ENCODE results near the gene HEXB.
"Not testable (repeated sequence)": the region's sequence is repeated elsewhere in the genome, so short reads cannot be mapped to it uniquely, and the experiment has no call there.

Gene HEXB

DNA sequence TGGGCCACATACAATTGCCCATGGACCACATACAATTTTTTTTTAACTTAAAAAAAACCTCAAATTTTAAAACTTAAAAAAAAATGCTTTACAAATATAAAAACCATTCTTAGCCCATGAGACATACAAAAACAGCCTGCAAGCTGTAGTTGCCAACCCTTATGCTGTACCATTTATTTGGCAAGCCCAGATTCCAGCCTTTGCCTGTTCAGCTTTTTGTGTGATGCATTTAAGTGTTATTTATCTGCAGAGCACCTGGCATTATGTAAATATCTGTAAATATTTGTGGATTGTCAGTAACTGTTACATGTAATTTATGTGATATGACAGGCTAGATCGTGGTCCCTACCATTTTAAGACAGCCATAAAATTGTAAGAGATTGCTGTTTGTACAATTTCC is 32.6 kb downstream of the HEXB start:
- H3K36me3 ChIP-seq (ENCODE audit: control insufficient read depth, insufficient read depth, low read length): no peaks in the 10 kb centered on the region
- H3K4me2 ChIP-seq (ENCODE audit: low read length): no peak overlapping the region
- no peak overlapping the region for H4K5ac ChIP-seq (ENCODE audit: low read length)
- no peaks in the 10 kb centered on the region for H3K79me2 ChIP-seq (ENCODE audit: control insufficient read depth, insufficient read depth, low read length)
- no peak overlapping the region for H3K27ac ChIP-seq (ENCODE audit: low read depth, low read length)
- H2BK120ac ChIP-seq (ENCODE audit: low read depth, low read length): no peak overlapping the region
- H2AK5ac ChIP-seq (ENCODE audit: low read length): no peak overlapping the region
- H4K8ac ChIP-seq (ENCODE audit: low read depth, low read length): no peak overlapping the region
- no peak overlapping the region for H3K4ac ChIP-seq (ENCODE audit: low read depth, low read length)
- H3K18ac ChIP-seq (ENCODE audit: low read length): no peak overlapping the region
- H3K79me1 ChIP-seq (ENCODE audit: low read length): no peaks in the 10 kb centered on the region
- no peaks in the 10 kb centered on the region for H3K4me1 ChIP-seq (ENCODE audit: control insufficient read depth, low read depth, low read length)
- no peak overlapping the region for H2BK15ac ChIP-seq (replicated peaks; ENCODE audit: low read depth)
- no peak overlapping the region for H3K4me3 ChIP-seq (ENCODE audit: low read length)
- H3K9ac ChIP-seq (ENCODE audit: low read length): no peak overlapping the region
- no peak overlapping the region for H2BK5ac ChIP-seq (ENCODE audit: low read length)
- H3K23ac ChIP-seq (ENCODE audit: low read length): no peak overlapping the region
- no peak overlapping the region for H3K56ac ChIP-seq (ENCODE audit: low read length)
- H3K27me3 ChIP-seq (ENCODE audit: insufficient read depth, low read length, poor library complexity): no peaks in the 10 kb centered on the region
- WGBS (ENCODE audit: extremely low coverage, insufficient coverage, low lambda C conversion rate): no CpG with 5 or more reads among the region's 1 CpG
- DNase-seq: no peak

GRCh38 chr5:74722271-74722670 is 37.2 kb downstream of the HEXB start:
- Histone ChIP-seq H3K79me2 (ENCODE audit: control insufficient read depth, insufficient read depth, low read length) (no peaks in the 10 kb centered on the region), H3K18ac (ENCODE audit: low read length) (no peak overlapping the region), H3K79me1 (ENCODE audit: low read length) (no peaks in the 10 kb centered on the region), H2AK5ac (ENCODE audit: low read length) (no peak overlapping the region), H2BK5ac (ENCODE audit: low read length) (no peak overlapping the region), H3K36me3 (ENCODE audit: control insufficient read depth, insufficient read depth, low read length) (no peaks in the 10 kb centered on the region), H3K4me3 (ENCODE audit: low read length) (no peak overlapping the region), H3K4me2 (ENCODE audit: low read length) (no peak overlapping the region), H3K4me1 (ENCODE audit: control insufficient read depth, low read depth, low read length) (no peaks in the 10 kb centered on the region), H3K9ac (ENCODE audit: low read length) (no peak overlapping the region), H3K56ac (ENCODE audit: low read length) (no peak overlapping the region), H2BK15ac (replicated peaks; ENCODE audit: low read depth) (no peak overlapping the region), H3K23ac (ENCODE audit: low read length) (no peak overlapping the region), H4K5ac (ENCODE audit: low read length) (no peak overlapping the region), H2BK120ac (ENCODE audit: low read depth, low read length) (no peak overlapping the region), H4K8ac (ENCODE audit: low read depth, low read length) (no peak overlapping the region), H3K27ac (ENCODE audit: low read depth, low read length) (no peak overlapping the region), H3K27me3 (ENCODE audit: insufficient read depth, low read length, poor library complexity) (no peaks in the 10 kb centered on the region), H3K4ac (ENCODE audit: low read depth, low read length) (no peak overlapping the region)
- DNase-seq: no peak
- no CpG with 5 or more reads among the region's 1 CpG for WGBS (ENCODE audit: extremely low coverage, insufficient coverage, low lambda C conversion rate)

- Histone ChIP-seq H3K36me3 (ENCODE audit: control insufficient read depth, insufficient read depth, low read length) (no peaks in the 10 kb centered on the region), H4K8ac (ENCODE audit: low read depth, low read length) (no peak overlapping the region), H3K79me1 (ENCODE audit: low read length) (no peaks in the 10 kb centered on the region), H3K4me1 (ENCODE audit: control insufficient read depth, low read depth, low read length) (no peaks in the 10 kb centered on the region), H2BK15ac (replicated peaks; ENCODE audit: low read depth) (no peak overlapping the region), H2AK5ac (ENCODE audit: low read length) (no peak overlapping the region), H3K27ac (ENCODE audit: low read depth, low read length) (no peak overlapping the region), H2BK5ac (ENCODE audit: low read length) (no peak overlapping the region), H3K23ac (ENCODE audit: low read length) (no peak overlapping the region), H3K56ac (ENCODE audit: low read length) (no peak overlapping the region), H3K4me2 (ENCODE audit: low read length) (no peak overlapping the region), H3K18ac (ENCODE audit: low read length) (no peak overlapping the region), H3K4me3 (ENCODE audit: low read length) (no peak overlapping the region), H4K5ac (ENCODE audit: low read length) (no peak overlapping the region), H3K4ac (ENCODE audit: low read depth, low read length) (no peak overlapping the region), H2BK120ac (ENCODE audit: low read depth, low read length) (no peak overlapping the region), H3K79me2 (ENCODE audit: control insufficient read depth, insufficient read depth, low read length) (no peaks in the 10 kb centered on the region), H3K27me3 (ENCODE audit: insufficient read depth, low read length, poor library complexity) (no peaks in the 10 kb centered on the region), H3K9ac (ENCODE audit: low read length) (no peak overlapping the region)
- no CpG with 5 or more reads among the region's 1 CpG for WGBS (ENCODE audit: extremely low coverage, insufficient coverage, low lambda C conversion rate)
- DNase-seq: no peak
Observed at GRCh38 chr5:74725331-74725730, 40.3 kb downstream of the HEXB start.

DNA sequence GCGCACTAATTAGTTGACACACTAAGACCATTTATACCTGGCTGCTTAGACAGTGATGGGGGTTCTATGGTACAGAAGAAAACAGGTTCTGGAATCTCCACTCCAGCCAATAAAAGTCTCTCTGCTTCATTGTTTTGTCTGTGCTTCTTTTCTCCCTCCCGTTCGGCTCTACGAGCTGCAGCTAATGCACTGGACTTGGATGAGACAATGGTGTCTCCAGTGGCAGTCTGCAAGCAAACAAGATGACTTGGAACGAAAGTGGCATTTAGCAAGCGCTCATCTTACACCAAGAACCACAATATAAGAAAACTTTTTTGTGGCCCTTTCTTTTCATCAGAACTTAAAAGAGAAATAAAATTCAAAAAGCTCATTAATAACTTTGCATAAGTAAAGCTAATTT is 51.7 kb downstream of the HEXB start:
- Histone ChIP-seq H3K27ac (ENCODE audit: low read depth, low read length) (no peak overlapping the region), H4K8ac (ENCODE audit: low read depth, low read length) (no peak overlapping the region), H3K4me3 (ENCODE audit: low read length) (no peak overlapping the region), H2BK15ac (replicated peaks; ENCODE audit: low read depth) (no peak overlapping the region), H3K79me1 (ENCODE audit: low read length) (no peaks in the 10 kb centered on the region), H3K4me2 (ENCODE audit: low read length) (no peak overlapping the region), H3K4ac (ENCODE audit: low read depth, low read length) (no peak overlapping the region), H2BK120ac (ENCODE audit: low read depth, low read length) (no peak overlapping the region), H3K36me3 (ENCODE audit: control insufficient read depth, insufficient read depth, low read length) (peaks cover 2% of the 10 kb centered on the region), H2AK5ac (ENCODE audit: low read length) (no peak overlapping the region), H3K18ac (ENCODE audit: low read length) (no peak overlapping the region), H3K4me1 (ENCODE audit: control insufficient read depth, low read depth, low read length) (no peaks in the 10 kb centered on the region), H3K79me2 (ENCODE audit: control insufficient read depth, insufficient read depth, low read length) (no peaks in the 10 kb centered on the region), H3K9ac (ENCODE audit: low read length) (no peak overlapping the region), H3K56ac (ENCODE audit: low read length) (no peak overlapping the region), H3K23ac (ENCODE audit: low read length) (no peak overlapping the region), H3K27me3 (ENCODE audit: insufficient read depth, low read length, poor library complexity) (no peaks in the 10 kb centered on the region), H2BK5ac (ENCODE audit: low read length) (no peak overlapping the region), H4K5ac (ENCODE audit: low read length) (no peak overlapping the region)
- no CpG with 5 or more reads among the region's 6 CpGs for WGBS (ENCODE audit: extremely low coverage, insufficient coverage, low lambda C conversion rate)
- no peak for DNase-seq

- H2BK15ac ChIP-seq (replicated peaks; ENCODE audit: low read depth): no peak overlapping the region
- peaks cover under 1% of the 10 kb centered on the region for H3K36me3 ChIP-seq (ENCODE audit: control insufficient read depth, insufficient read depth, low read length)
- no peak overlapping the region for H3K4me2 ChIP-seq (ENCODE audit: low read length)
- no peak overlapping the region for H3K18ac ChIP-seq (ENCODE audit: low read length)
- no peak overlapping the region for H2AK5ac ChIP-seq (ENCODE audit: low read length)
- H3K23ac ChIP-seq (ENCODE audit: low read length): no peak overlapping the region
- no peaks in the 10 kb centered on the region for H3K79me1 ChIP-seq (ENCODE audit: low read length)
- no peak overlapping the region for H4K5ac ChIP-seq (ENCODE audit: low read length)
- H3K56ac ChIP-seq (ENCODE audit: low read length): no peak overlapping the region
- H3K9ac ChIP-seq (ENCODE audit: low read length): no peak overlapping the region
- no peak overlapping the region for H3K4me3 ChIP-seq (ENCODE audit: low read length)
- H2BK120ac ChIP-seq (ENCODE audit: low read depth, low read length): no peak overlapping the region
- H3K27ac ChIP-seq (ENCODE audit: low read depth, low read length): no peak overlapping the region
- no peak overlapping the region for H3K4ac ChIP-seq (ENCODE audit: low read depth, low read length)
- H3K4me1 ChIP-seq (ENCODE audit: control insufficient read depth, low read depth, low read length): no peaks in the 10 kb centered on the region
- no peak for DNase-seq
- no peak overlapping the region for H2BK5ac ChIP-seq (ENCODE audit: low read length)
- no peaks in the 10 kb centered on the region for H3K79me2 ChIP-seq (ENCODE audit: control insufficient read depth, insufficient read depth, low read length)
- H4K8ac ChIP-seq (ENCODE audit: low read depth, low read length): no peak overlapping the region
- WGBS (ENCODE audit: extremely low coverage, insufficient coverage, low lambda C conversion rate): 100% methylated on average over 1 of the region's 4 CpGs
- H3K27me3 ChIP-seq (ENCODE audit: insufficient read depth, low read length, poor library complexity): no peaks in the 10 kb centered on the region
Observed at GRCh38 chr5:74738406-74738805, 53.4 kb downstream of the HEXB start.

DNA sequence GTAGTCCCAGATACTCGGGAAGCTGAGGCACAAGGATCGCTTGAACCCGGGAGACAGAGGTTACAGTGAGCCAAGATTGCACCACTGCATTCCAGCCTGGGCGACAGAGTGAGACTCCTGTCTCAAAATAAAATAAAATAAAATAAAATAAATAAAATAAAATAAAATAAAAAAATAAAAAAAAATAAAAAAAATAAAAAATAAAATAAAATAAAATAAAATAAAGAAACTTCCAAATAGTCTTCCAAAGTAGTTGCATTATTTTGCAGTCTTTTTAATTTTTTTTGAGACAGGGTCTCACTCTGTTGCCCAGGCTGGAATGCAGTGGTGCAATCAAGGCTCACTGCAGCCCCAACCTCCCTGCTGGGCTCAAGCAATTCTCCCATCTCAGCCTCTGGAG is 63.7 kb downstream of the HEXB start:
- H3K79me2 ChIP-seq (ENCODE audit: control insufficient read depth, insufficient read depth, low read length); H3K79me1 ChIP-seq (ENCODE audit: low read length); H2BK15ac ChIP-seq (replicated peaks; ENCODE audit: low read depth); H2AK5ac ChIP-seq (ENCODE audit: low read length); H3K9ac ChIP-seq (ENCODE audit: low read length); DNase-seq; H3K23ac ChIP-seq (ENCODE audit: low read length); H3K4me2 ChIP-seq (ENCODE audit: low read length); H3K27me3 ChIP-seq (ENCODE audit: insufficient read depth, low read length, poor library complexity); H4K5ac ChIP-seq (ENCODE audit: low read length); H3K36me3 ChIP-seq (ENCODE audit: control insufficient read depth, insufficient read depth, low read length); H3K4ac ChIP-seq (ENCODE audit: low read depth, low read length); H3K4me1 ChIP-seq (ENCODE audit: control insufficient read depth, low read depth, low read length); H3K27ac ChIP-seq (ENCODE audit: low read depth, low read length); H4K8ac ChIP-seq (ENCODE audit: low read depth, low read length); H3K18ac ChIP-seq (ENCODE audit: low read length); H3K56ac ChIP-seq (ENCODE audit: low read length); H2BK5ac ChIP-seq (ENCODE audit: low read length); H2BK120ac ChIP-seq (ENCODE audit: low read depth, low read length); H3K4me3 ChIP-seq (ENCODE audit: low read length): not testable (repeated sequence)
- no CpG with 5 or more reads among the region's 4 CpGs for WGBS (ENCODE audit: extremely low coverage, insufficient coverage, low lambda C conversion rate)

All from mesendoderm (in vitro differentiated cells).